Measurements from ENCODE around the gene CHST13.

The CHST13 gene

DNA sequence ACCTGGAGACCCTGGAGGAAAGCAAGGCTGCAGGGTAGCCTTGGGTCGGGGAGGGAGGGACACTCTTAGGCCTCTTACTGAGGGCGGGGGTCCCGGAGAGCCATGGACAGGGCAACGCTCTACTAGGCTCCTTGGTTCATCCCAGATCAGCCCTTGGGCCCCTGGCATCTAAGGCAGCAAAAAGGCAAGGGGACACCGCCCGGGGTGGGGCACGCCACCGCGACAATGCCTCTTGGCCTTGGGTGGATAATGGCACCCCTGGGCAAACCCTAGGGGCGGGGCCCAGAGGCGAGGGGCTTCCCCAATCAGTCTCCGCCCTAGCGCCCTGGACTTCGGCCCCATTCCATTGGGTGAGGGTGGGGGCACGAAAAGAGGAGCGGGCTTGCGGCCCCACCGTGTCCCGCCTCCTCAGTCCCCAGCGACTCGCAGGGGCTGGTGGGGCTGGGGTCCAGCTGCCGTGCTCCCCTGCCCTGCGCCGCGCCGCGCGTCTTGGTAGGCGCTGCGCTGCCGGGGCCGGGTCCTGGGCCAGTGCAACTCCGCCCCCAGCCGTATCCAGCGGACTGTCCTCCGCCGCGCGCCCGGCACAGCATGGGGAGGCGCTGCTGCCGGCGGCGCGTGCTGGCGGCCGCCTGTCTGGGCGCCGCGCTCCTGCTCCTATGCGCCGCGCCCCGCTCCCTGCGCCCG, at the start of gene CHST13:
CHST13 (plus strand) TSS at position 411 of the 684 bp plus-strand sequence; CDS start at position 589, 178 bp downstream.
- H3K9ac ChIP-seq (ENCODE audit: low read depth, low read length) = peak within 1 kb of the TSS; percentile 71
- no peaks in the 10 kb centered on the region for H3K36me3 ChIP-seq (ENCODE audit: insufficient read depth, low read length)
- no peaks in the 10 kb centered on the region; the same call in 1 of the 2 replicates for H3K4me1 ChIP-seq (ENCODE audit: insufficient read depth, low read length)
- H3K9me3 ChIP-seq (ENCODE audit: control insufficient read depth, insufficient read depth, low read length) = no peaks in the 10 kb centered on the region

- Histone ChIP-seq H3K4me1 (ENCODE audit: insufficient read depth, low read length) (peaks cover 21% of the 10 kb centered on the region), H3K9me3 (ENCODE audit: control insufficient read depth, insufficient read depth, low read length) (no peaks in the 10 kb centered on the region), H3K36me3 (ENCODE audit: insufficient read depth, low read length) (peaks cover 15% of the 10 kb centered on the region), H3K9ac (ENCODE audit: low read depth, low read length) (peak overlapping the region; percentile 78)
Observed at GRCh38 chr3:126474498-126475412, 49.2 kb upstream of the CHST13 start.

GRCh38 chr3:126475413-126476114, 48.4 kb upstream of the CHST13 start, which contains the start of gene ZXDC:
TSS of gene ZXDC (minus strand) at chr3:126475891. CDS start at chr3:126475865, 26 bp downstream.
- peaks cover 7% of the 10 kb centered on the region for H3K36me3 ChIP-seq (ENCODE audit: insufficient read depth, low read length)
- peaks cover 21% of the 10 kb centered on the region for H3K4me1 ChIP-seq (ENCODE audit: insufficient read depth, low read length)
- peak within 1 kb of the TSS; percentile 78 for H3K9ac ChIP-seq (ENCODE audit: low read depth, low read length)
- H3K9me3 ChIP-seq (ENCODE audit: control insufficient read depth, insufficient read depth, low read length) = no peaks in the 10 kb centered on the region

GRCh38 chr3:126476166-126477060, 47.5 kb upstream of the CHST13 start:
- no peaks in the 10 kb centered on the region for H3K9me3 ChIP-seq (ENCODE audit: control insufficient read depth, insufficient read depth, low read length)
- peaks cover 1% of the 10 kb centered on the region for H3K36me3 ChIP-seq (ENCODE audit: insufficient read depth, low read length)
- H3K4me1 ChIP-seq (ENCODE audit: insufficient read depth, low read length) = peaks cover 21% of the 10 kb centered on the region
- peak overlapping the region; percentile 67 for H3K9ac ChIP-seq (ENCODE audit: low read depth, low read length)

GRCh38 chr3:126477061-126477380, 46.9 kb upstream of the CHST13 start:
- Histone ChIP-seq H3K36me3 (ENCODE audit: insufficient read depth, low read length) (no peaks in the 10 kb centered on the region; the same call in 1 of the 2 replicates), H3K9ac (ENCODE audit: low read depth, low read length) (no peak overlapping the region), H3K4me1 (ENCODE audit: insufficient read depth, low read length) (peaks cover 21% of the 10 kb centered on the region), H3K9me3 (ENCODE audit: control insufficient read depth, insufficient read depth, low read length) (no peaks in the 10 kb centered on the region)

DNA sequence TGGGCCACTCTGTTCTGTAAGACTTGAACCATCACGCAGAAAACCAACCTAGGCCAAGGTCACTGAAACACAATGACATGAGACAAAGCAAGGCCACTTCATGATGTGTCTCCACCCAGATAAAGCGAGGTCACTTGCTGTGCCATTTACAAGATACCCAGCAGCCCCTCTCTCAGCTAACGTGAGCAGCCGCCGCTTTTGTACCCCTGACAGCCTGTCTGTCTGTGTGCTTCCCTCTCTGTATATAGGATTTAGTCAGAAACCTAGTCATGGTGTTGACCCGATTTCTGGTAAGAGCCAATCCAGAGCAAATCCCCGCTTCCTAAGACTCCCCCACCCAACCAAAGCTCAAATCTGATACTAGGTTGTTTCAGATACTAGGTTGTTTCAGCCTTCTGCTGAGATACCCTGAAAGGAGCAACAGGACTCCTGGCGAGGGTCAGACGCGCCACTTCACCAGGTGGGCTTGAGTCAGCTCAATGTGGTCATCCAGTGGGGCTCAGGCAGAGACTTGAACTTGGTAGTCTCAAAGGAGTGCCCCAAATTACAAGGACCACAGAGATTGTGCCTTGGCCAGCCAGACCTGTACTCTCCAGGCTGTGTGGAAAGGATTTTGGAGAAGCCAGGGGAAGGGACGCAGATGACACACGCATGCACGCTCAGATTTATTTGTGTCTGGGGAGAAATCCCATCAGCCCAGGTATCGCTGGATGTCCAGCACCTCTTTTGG, 45.2 kb upstream of the CHST13 start:
- Histone ChIP-seq H3K36me3 (ENCODE audit: insufficient read depth, low read length) (no peaks in the 10 kb centered on the region), H3K9me3 (ENCODE audit: control insufficient read depth, insufficient read depth, low read length) (no peaks in the 10 kb centered on the region), H3K9ac (ENCODE audit: low read depth, low read length) (no peak overlapping the region), H3K4me1 (ENCODE audit: insufficient read depth, low read length) (0 out of 2 replicates have a peak, but pooled peaks cover 5% of the 10 kb centered on the region)

GRCh38 chr3:126479642-126480041, 44.3 kb upstream of the CHST13 start:
- H3K36me3 ChIP-seq (ENCODE audit: insufficient read depth, low read length) = no peaks in the 10 kb centered on the region
- no peak overlapping the region for H3K9ac ChIP-seq (ENCODE audit: low read depth, low read length)
- peaks cover 12% of the 10 kb centered on the region for H3K4me1 ChIP-seq (ENCODE audit: insufficient read depth, low read length)
- H3K9me3 ChIP-seq (ENCODE audit: control insufficient read depth, insufficient read depth, low read length) = no peaks in the 10 kb centered on the region

- Histone ChIP-seq H3K36me3 (ENCODE audit: insufficient read depth, low read length) (no peaks in the 10 kb centered on the region), H3K9ac (ENCODE audit: low read depth, low read length) (no peak overlapping the region), H3K4me1 (ENCODE audit: insufficient read depth, low read length) (peaks cover 18% of the 10 kb centered on the region), H3K9me3 (ENCODE audit: control insufficient read depth, insufficient read depth, low read length) (no peaks in the 10 kb centered on the region)
Observed at GRCh38 chr3:126480206-126480605, 43.7 kb upstream of the CHST13 start.

DNA sequence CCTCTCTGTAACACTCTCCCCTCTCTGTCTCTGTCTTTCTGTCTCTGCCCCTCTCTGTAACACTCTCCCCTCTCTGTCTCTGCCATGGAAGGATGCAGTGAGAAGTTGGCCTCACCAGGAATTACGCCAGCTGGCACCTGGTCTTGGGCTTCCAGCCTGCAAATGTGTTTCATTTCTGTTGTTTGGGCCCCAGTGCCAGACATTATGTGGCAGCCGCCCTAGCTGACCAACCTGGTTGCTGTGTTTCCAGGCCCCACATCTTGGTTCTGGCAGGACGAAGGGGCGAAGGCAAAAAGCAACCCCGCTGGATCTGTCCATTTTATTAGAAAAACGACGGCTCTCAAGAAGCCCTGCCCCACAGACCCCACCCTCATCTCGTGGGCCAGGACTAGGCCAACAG, 43.1 kb upstream of the CHST13 start:
- H3K9ac ChIP-seq (ENCODE audit: low read depth, low read length) = no peak overlapping the region
- no peaks in the 10 kb centered on the region for H3K9me3 ChIP-seq (ENCODE audit: control insufficient read depth, insufficient read depth, low read length)
- H3K4me1 ChIP-seq (ENCODE audit: insufficient read depth, low read length) = peaks cover 25% of the 10 kb centered on the region
- H3K36me3 ChIP-seq (ENCODE audit: insufficient read depth, low read length) = no peaks in the 10 kb centered on the region

GRCh38 chr3:126481808-126482502, 42.0 kb upstream of the CHST13 start:
- Histone ChIP-seq H3K9me3 (ENCODE audit: control insufficient read depth, insufficient read depth, low read length) (no peaks in the 10 kb centered on the region), H3K9ac (ENCODE audit: low read depth, low read length) (no peak overlapping the region), H3K36me3 (ENCODE audit: insufficient read depth, low read length) (no peaks in the 10 kb centered on the region), H3K4me1 (ENCODE audit: insufficient read depth, low read length) (peaks cover 33% of the 10 kb centered on the region)

DNA sequence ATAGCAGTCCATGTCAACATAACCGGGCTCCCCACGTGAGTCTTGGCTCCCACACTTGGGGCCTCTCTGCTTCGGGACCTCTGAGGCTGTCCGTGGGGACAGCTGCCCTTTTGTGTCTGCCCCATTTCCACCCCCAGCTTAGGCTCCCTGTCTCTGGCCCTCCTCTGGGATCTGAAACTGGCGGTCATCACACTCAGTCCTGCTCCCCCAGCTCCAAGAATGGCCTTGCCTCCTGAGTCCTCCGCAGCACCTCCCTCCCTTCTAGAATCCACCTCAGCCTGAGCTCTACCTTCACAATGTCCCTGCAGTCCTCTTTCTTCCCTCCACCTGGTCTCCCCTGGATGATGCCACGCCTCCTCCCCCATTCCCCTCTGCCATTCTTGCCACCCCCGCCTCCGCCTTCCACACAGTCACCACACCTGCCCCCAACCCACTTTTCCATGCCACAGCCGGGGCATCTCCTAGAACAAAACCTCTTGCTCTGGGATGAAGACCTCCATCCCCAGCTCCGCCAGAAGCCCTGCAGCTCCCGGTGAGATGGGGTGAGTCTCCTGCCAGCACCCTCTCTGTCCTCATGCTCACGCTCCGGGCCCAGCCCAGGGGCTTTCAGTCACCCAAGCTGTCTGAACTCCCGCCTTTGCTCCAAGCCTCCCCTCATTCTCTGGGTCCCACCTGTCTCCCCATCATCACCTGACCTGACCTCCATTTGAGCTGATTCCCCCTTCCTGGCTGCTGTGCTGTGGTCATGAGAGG, 41.3 kb upstream of the CHST13 start:
- Histone ChIP-seq H3K9ac (ENCODE audit: low read depth, low read length) (no peak overlapping the region), H3K9me3 (ENCODE audit: control insufficient read depth, insufficient read depth, low read length) (no peaks in the 10 kb centered on the region), H3K4me1 (ENCODE audit: insufficient read depth, low read length) (peaks cover 33% of the 10 kb centered on the region), H3K36me3 (ENCODE audit: insufficient read depth, low read length) (no peaks in the 10 kb centered on the region)

DNA sequence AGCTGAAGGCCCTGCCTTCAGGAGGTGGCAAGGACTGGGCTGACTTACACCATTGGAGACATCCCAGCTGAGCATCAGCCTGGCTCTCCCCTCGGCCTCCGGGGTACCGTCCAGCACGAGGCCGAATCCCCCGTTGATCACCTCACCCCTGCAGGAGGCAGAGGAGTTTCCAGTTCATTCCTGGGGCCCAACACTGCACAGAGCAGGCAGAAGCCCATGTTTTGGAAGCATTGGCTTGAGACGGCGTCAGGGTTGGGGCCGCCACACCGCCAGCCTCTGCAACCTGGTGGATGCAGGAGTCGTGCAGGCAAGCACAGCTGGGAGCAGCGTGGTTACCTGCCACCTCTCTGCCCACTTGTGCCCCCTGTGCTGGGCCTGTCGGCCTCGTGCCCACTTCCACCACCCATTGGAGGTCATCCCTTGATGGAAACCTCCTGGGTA, 40.6 kb upstream of the CHST13 start:
- no peaks in the 10 kb centered on the region for H3K9me3 ChIP-seq (ENCODE audit: control insufficient read depth, insufficient read depth, low read length)

More for the DNA sequence above, 40.6 kb upstream of the CHST13 start:
- H3K36me3 ChIP-seq (ENCODE audit: insufficient read depth, low read length) = no peaks in the 10 kb centered on the region
- no peak overlapping the region for H3K9ac ChIP-seq (ENCODE audit: low read depth, low read length)
- H3K4me1 ChIP-seq (ENCODE audit: insufficient read depth, low read length) = peaks cover 33% of the 10 kb centered on the region

All from ES-I3 (cell line).